Measurements from ENCODE around the gene SULT1E1.

Gene SULT1E1

DNA sequence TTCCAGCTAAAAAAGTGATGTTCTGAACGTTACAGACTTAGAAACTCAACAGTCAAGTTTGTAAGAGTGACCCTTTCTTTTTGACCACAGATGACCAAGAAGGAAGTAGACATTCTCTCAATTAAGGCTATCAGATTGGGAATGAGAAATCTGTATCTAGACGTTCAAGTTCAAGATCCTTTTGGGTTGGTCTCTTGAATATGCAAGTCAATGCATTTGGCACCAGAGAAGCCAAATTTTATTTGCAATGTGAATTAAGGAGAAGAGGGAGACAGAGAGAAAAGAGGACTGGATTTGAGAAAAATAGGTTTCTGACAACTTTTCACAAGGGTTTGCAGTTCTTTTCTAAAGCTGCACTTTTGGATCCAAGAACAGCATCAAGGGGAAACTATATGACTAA lies 17.5 kb upstream of the SULT1E1 start:
- TF ChIP-seq Cebpa-rat (IDR thresholded peaks at IDR 0.05): no peak
- Histone ChIP-seq H3K27me3 (no peaks in the 10 kb centered on the region), H3K27ac (no peak overlapping the region), H3K9ac (no peak overlapping the region), H3K36me3 (no peaks in the 10 kb centered on the region), H4K20me1 (no peaks in the 10 kb centered on the region), H3K4me2 (no peak overlapping the region), H3K4me3 (no peak overlapping the region), H3K4me1 (peaks cover 0 to 4% (median 0%) of the 10 kb centered on the region in 10 experiments; a peak in 1 of 20 replicates), H3K9me3 (replicated peaks in 1 of 11) (no peaks in the 10 kb centered on the region)

DNA sequence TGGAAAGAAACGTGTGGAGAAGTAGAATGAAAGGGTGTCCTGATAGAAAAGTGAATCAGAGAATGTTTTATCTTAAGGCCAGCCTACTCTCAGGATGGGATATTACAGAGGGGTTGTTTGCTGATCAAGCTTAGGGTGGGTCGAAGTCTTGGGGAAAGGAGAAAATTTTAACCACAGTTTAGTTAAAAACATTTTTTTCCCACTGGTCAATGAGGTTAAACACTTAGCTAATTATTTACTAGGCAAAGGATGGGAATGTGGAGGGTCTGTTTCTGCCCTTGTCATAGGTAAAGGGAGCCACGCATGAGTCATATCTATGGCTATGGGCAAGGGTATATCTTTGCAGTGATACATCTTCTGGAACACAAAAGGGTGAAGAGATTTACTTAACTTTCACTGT lies 16.1 kb upstream of the SULT1E1 start:
- Histone ChIP-seq H4K20me1 (no peaks in the 10 kb centered on the region), H3K9me3 (replicated peaks in 1 of 11) (no peaks in the 10 kb centered on the region), H3K4me3 (no peak overlapping the region), H3K36me3 (no peaks in the 10 kb centered on the region), H3K9ac (no peak overlapping the region), H3K27me3 (no peaks in the 10 kb centered on the region), H3K27ac (no peak overlapping the region), H3K4me2 (no peak overlapping the region), H3K4me1 (no peaks in the 10 kb centered on the region)
- no peak for TF ChIP-seq Cebpa-rat (IDR thresholded peaks at IDR 0.05)

DNA sequence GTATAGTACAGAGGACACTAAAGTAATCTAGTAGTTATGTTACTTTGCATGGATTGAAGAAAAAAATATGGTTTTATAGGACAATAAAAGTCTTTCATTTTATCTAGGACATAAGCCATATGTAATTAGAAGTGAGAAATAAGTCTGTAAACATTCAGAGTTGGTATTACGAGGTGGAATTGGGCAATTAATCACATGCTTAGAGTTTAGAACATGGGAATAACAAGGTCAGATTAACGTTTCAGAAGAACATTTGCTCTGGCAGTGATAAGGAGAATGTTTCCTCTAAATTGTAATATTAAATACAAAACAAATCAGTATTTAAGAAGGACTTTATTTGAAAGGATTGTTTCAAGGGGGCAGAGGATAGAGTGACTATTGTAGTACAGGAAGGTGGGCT lies 15.6 kb upstream of the SULT1E1 start:
- no peaks in the 10 kb centered on the region for H4K20me1 ChIP-seq
- no peak overlapping the region for H3K4me3 ChIP-seq
- no peak overlapping the region for H3K27ac ChIP-seq
- no peak overlapping the region for H3K9ac ChIP-seq
- peaks cover 0 to under 1% (median 0%) of the 10 kb centered on the region in 11 experiments; a peak in 2 of 22 replicates for H3K9me3 ChIP-seq (replicated peaks in 1 of 11)
- H3K36me3 ChIP-seq: no peaks in the 10 kb centered on the region
- TF ChIP-seq Cebpa-rat (IDR thresholded peaks at IDR 0.05): no peak
- no peaks in the 10 kb centered on the region for H3K4me1 ChIP-seq
- no peak overlapping the region for H3K4me2 ChIP-seq
- no peaks in the 10 kb centered on the region for H3K27me3 ChIP-seq

- no peak overlapping the region for H3K4me2 ChIP-seq
- H3K9ac ChIP-seq: no peak overlapping the region
- no peaks in the 10 kb centered on the region for H3K4me1 ChIP-seq
- peaks cover 0 to 8% (median 0%) of the 10 kb centered on the region in 11 experiments; a peak in 4 of 22 replicates for H3K9me3 ChIP-seq (replicated peaks in 1 of 11)
- no peak for TF ChIP-seq Cebpa-rat (IDR thresholded peaks at IDR 0.05)
- no peak overlapping the region for H3K27ac ChIP-seq
- H3K36me3 ChIP-seq: no peaks in the 10 kb centered on the region
- H3K27me3 ChIP-seq: no peaks in the 10 kb centered on the region
- H3K4me3 ChIP-seq: no peak overlapping the region
- no peaks in the 10 kb centered on the region for H4K20me1 ChIP-seq
Measured at GRCh38 chr4:69874507-69874906, 14.6 kb upstream of the SULT1E1 start.

DNA sequence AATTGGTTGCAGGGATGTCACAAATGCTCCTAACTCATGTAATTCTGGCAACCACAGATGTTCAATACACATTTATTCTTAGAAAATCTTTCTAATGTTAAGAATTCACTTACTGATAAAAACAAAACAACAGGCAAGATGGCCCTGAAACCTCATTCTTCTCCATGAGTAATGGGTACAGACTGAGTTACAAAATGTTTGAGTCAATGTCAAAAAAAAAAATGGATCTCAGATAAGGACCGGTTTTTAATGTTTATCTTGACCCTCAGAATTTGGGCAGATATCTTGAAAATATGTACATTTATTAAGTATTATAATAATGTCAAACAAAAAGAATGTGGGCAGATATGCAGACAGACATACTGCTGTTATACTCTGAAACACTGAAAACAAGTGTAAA lies 1.8 kb upstream of the SULT1E1 start:
- no peak overlapping the region for H3K4me2 ChIP-seq
- no peak overlapping the region for H3K4me3 ChIP-seq
- no peak overlapping the region for H3K27ac ChIP-seq
- no peaks in the 10 kb centered on the region for H3K4me1 ChIP-seq
- no peaks in the 10 kb centered on the region for H3K9me3 ChIP-seq (replicated peaks in 1 of 11)
- no peaks in the 10 kb centered on the region for H4K20me1 ChIP-seq
- TF ChIP-seq Cebpa-rat (IDR thresholded peaks at IDR 0.05): no peak
- no peaks in the 10 kb centered on the region for H3K27me3 ChIP-seq
- no peak overlapping the region for H3K9ac ChIP-seq
- no peaks in the 10 kb centered on the region for H3K36me3 ChIP-seq

- Histone ChIP-seq H3K36me3 (no peaks in the 10 kb centered on the region), H3K27ac (no peak overlapping the region), H3K4me3 (no peak overlapping the region), H3K4me2 (no peak overlapping the region), H3K9me3 (replicated peaks in 1 of 11) (no peaks in the 10 kb centered on the region), H4K20me1 (no peaks in the 10 kb centered on the region), H3K27me3 (no peaks in the 10 kb centered on the region), H3K4me1 (no peaks in the 10 kb centered on the region), H3K9ac (no peak overlapping the region)
- no peak for TF ChIP-seq Cebpa-rat (IDR thresholded peaks at IDR 0.05)
Measured at GRCh38 chr4:69860521-69861298, 765 bp upstream of the SULT1E1 start.

DNA sequence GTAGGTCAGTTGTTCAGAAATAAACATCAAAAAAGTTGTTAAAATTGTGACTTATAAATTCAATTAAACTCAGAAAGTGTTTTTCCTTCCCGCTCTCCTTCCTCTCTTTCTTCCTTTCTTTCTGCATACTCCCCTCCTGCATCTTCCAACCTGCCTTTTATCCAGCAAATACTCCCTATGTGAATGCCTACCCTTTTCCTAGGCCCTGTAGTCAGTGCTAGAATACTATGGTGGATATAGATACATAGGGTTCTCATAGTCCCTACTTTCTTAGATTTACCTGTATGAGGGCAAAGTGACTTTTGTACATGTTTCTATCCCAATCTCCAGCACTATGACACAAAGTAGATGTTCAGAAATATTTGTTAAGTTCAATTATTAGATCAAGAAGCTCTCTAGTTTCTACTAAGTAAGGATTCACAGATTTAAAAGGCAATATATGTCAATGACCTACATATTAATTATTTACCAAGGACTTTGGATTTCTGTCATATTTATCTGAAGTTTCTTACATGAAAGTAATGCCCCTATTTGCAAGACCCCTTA lies 732 bp downstream of the SULT1E1 start:
- TF ChIP-seq Cebpa-rat (IDR thresholded peaks at IDR 0.05): no peak
- H3K27me3 ChIP-seq: no peaks in the 10 kb centered on the region
- no peaks in the 10 kb centered on the region for H3K9me3 ChIP-seq (replicated peaks in 1 of 11)
- H3K27ac ChIP-seq: no peak overlapping the region
- H3K4me2 ChIP-seq: no peak overlapping the region
- H3K4me3 ChIP-seq: no peak overlapping the region
- H4K20me1 ChIP-seq: no peaks in the 10 kb centered on the region
- H3K4me1 ChIP-seq: no peaks in the 10 kb centered on the region
- no peaks in the 10 kb centered on the region for H3K36me3 ChIP-seq
- no peak overlapping the region for H3K9ac ChIP-seq

GRCh38 chr4:69858690-69859089 lies 1.3 kb downstream of the SULT1E1 start:
- Histone ChIP-seq H3K4me3 (no peak overlapping the region), H3K27ac (no peak overlapping the region), H3K9me3 (replicated peaks in 1 of 11) (no peaks in the 10 kb centered on the region), H3K4me2 (no peak overlapping the region), H4K20me1 (no peaks in the 10 kb centered on the region), H3K4me1 (no peaks in the 10 kb centered on the region), H3K36me3 (no peaks in the 10 kb centered on the region), H3K27me3 (no peaks in the 10 kb centered on the region), H3K9ac (no peak overlapping the region)
- TF ChIP-seq Cebpa-rat (IDR thresholded peaks at IDR 0.05): no peak

DNA sequence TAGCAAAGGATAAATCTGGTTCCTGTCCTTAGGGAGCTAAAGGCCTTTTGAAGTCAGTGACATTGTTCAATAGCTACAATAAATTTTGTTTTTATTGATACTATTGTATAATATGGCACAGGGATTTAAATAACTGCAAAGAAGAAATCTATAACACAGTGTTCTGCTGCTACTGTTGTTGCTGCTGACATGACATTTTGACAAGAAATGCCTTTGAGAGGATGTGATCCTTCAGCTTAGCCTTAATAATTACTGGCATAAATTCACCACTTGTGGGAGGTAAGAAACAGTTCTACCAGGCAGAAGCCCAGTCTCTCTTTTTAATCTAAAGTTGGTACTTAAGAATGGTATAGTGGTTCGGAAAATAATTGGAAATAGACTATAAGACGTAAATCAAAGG lies 4.1 kb downstream of the SULT1E1 start:
- Histone ChIP-seq H3K27ac (no peak overlapping the region), H4K20me1 (no peaks in the 10 kb centered on the region), H3K36me3 (no peaks in the 10 kb centered on the region), H3K4me3 (no peak overlapping the region), H3K9ac (no peak overlapping the region), H3K4me2 (no peak overlapping the region), H3K27me3 (no peaks in the 10 kb centered on the region), H3K4me1 (no peaks in the 10 kb centered on the region), H3K9me3 (replicated peaks in 1 of 11) (no peaks in the 10 kb centered on the region)
- TF ChIP-seq Cebpa-rat (IDR thresholded peaks at IDR 0.05): no peak

GRCh38 chr4:69849969-69850368 lies 10.0 kb downstream of the SULT1E1 start:
- no peaks in the 10 kb centered on the region for H3K27me3 ChIP-seq
- H3K9me3 ChIP-seq (replicated peaks in 1 of 11): no peaks in the 10 kb centered on the region
- H3K27ac ChIP-seq: no peak overlapping the region
- no peak for TF ChIP-seq Cebpa-rat (IDR thresholded peaks at IDR 0.05)
- no peak overlapping the region for H3K9ac ChIP-seq
- H3K36me3 ChIP-seq: no peaks in the 10 kb centered on the region
- H4K20me1 ChIP-seq: no peaks in the 10 kb centered on the region
- no peak overlapping the region for H3K4me2 ChIP-seq
- no peak overlapping the region for H3K4me3 ChIP-seq
- H3K4me1 ChIP-seq: no peaks in the 10 kb centered on the region

Measured in BLaER1 treated with 17β-estradiol and CSF1 and Interleukin-3, amounts not matched to agents 10 nM and 100 nM (cell line).